Measurements from ENCODE around the gene LRRC75A.
A peak's percentile ranks its signal among the peaks of the same experiment; 100 is the strongest.

Gene LRRC75A

DNA sequence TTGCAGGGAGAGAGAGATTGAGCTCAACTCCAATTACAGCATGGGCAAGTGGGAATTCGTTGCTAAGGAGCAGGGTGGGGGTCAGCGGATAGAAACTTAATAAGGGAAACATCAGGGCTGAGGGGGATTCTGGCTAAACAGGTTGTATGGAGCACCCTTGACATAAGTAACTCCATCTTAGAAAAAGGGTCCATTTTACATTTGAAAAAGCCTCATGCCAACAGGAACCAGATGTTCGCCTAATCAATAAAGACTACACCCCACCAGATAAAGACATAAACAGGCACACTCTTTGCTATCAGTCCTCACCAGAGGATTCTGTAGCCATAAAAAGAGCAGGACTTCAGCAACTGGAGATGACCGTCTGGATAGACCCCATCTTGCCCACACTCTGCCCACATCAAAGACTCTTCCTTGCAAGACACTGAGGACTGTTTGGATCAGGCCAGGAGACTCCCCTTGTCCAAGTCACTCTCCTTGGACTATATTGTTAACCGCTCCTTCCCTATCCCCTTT lies 1.6 kb upstream of the LRRC75A start:
- DNase-seq (ENCODE audit: low spot score) = no peak

DNA sequence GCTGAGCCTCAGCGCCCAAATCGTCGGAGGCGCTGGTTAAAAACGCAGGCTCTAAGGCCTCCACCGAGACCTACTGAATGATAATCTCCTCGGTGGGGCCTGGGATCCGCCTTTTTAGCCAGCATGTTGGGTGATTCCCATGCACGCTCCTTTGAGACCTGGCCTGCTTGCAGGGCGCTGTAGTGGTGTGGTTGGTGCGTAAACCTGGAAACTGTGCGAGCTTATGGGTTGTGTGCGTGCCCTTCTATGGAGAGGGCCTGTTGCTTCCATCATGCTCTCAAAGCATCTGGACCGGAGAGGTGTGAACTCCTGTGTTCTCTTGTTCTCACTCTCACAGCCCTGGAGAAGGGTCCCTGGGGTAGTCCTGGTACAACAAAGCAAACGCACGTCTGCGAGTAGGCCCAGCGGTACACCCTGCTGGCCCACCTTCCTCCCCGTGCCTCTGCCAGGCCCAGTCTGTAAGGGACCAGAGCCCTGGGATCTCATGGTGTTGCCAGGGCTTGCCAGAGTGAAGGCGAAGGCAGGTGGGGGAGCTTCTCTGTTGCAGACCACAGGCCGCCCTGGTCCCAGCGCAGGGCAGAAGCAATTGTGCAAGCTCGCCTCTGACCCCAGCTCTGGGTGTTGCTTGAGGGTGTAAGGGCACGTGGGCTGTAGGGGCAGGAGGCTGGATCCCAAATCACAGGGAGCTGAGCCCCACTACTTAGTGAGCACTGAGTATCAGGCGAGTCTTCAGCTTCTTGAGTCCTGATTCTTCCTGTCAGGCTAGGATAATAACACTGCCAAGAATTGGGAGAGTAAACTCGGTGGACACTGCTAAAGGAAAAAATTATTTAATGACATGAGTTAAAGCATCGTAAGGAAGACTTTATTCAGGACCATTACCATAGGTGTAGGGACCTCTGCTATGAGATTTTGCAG lies 879 bp upstream of the LRRC75A start:
- no peak for DNase-seq (ENCODE audit: low spot score)

DNA sequence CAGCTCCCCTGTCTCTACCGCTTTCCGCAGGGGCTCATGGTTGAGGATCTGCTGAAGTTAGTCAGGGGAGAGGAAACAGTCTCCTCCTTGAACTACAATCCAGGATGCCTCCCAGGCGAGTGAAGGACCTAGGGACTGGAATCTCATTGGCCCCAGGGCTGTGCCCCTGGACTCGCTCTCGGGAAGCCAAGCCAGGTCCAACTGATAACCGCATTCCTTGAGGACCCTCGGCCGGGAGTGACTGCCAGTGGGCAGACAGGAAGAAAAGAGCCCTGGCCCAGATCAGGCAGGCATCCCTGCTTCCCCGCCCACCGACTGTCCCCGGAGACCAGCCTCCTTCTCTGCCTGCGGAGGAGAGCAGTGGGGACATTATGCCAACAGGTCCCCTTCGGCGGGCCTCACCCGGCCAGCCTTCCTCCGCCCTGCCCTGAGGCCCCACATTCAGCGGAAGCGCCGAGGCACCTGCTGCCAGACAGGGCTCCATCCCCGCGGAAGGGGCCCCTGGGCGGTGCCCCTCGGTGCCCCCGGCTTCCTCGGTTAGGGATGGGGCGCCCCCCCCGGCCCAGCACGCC lies 776 bp downstream of the LRRC75A start:
- DNase-seq (ENCODE audit: low spot score) = peak; percentile 7

DNA sequence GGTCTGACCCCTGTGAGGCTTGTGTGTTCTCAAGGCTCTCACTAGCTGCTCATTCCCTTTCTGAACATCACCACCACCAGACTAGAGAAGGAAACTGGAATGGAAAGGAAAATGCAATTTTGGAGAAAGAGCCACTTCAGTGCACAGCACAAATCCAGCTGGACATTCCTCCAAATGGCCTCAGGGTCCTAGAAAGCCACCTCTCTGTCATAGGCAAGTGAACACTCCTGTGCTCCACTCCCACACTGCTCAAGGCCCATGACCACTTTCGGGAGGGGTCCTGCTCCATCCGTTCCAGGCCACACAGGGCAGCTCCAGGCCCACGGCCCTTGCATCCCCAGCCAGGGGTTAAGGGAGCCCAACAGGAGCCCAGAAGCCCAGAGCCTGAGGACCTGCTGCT lies 2.6 kb downstream of the LRRC75A start:
- no peak for DNase-seq (ENCODE audit: low spot score)

DNA sequence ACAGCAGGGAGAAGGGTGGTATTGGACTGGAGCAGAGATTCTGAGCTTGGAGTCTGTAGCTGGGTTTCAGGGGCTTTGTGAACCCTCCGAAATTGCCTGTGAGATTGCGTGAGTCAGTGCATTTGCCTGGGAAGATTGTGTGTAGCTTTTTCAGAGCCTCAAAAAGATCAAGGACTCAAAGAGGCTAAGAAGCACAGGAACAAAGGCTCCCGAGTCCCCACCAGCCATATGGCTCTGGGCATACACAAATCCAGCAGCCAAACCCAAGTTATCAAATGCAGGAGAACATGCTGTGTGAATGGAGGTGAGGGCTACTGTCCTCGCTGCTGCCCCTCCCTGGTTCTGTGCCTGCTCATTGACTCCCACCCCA lies 3.0 kb downstream of the LRRC75A start:
- no peak for DNase-seq (ENCODE audit: low spot score)

DNA sequence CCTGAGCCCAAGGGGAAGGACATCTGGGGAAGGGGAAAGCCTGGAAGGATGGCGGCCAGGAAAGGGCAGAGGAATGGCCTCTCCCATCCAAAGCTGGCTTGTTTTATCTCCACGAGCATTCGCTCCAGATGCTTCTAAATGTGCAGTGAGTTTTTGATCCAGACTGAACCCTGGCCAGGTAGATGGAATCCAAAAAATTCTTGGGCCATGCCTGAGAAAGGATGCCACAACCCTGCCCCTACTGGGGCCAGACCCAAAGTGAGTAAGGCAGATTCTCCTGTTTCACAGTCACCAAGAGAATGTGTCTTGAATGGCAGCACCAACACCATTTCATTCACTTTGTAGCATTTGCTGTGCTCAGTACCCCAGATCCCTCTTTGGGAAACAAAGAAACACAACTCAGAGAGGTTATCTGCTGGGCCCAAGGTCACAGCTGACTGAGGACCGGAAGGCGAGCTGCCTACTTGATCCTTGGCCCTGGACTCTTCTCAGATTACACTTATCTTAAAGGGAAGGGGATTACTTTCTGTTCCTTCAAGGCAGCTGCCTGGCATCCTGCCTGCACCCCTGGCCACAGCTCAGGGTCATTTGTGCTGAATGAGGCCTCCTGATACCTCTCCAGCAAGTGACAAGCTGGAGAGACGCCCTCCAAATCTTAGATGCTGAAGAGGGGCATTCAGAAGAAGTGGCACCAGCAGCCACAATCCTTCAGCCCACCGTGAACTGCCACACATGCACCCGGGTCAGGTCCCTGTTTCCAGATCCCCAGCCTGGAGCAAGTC lies 3.6 kb downstream of the LRRC75A start:
- DNase-seq (ENCODE audit: low spot score) = no peak

DNA sequence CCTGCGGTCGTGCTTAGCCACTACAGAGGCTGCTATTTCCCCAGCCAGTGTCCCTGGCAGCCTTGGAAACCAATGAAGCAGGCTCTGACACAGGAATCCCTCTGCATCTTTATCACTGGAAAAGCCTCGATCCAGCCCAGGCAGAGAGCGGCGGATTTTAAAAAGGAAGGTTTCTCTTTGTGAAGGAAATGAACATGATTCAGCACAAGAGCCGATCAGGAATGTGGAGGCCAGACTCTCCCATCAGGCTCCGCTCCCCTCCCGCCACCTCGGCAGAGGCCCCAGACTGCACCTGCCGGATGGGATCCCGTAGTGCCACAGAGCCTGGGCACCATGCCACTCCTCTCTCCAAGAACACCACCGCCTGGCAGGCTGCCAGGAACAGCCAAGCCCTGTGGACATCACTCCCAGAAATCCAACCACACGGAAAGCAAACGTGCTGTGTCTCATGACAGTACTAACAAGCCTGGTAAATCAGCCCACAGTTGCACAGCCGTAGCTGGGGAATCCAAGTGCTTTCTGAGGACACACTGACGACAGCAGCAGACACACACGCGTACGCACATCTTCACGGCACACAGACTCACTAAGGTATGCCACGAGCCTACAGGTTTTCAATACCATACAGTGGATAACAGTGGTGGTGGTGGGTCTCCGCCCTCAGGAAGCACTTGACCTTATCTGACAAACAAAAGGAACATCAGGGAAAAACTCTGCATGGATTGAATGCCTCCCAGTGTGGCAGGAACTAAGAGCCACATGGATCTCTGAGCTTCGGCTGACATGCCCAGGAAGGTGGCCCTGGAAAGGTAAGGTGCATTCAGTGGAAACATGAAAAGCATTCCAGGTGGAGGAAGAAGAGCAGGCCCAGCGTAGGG lies 5.4 kb downstream of the LRRC75A start:
- no peak for DNase-seq (ENCODE audit: low spot score)

DNA sequence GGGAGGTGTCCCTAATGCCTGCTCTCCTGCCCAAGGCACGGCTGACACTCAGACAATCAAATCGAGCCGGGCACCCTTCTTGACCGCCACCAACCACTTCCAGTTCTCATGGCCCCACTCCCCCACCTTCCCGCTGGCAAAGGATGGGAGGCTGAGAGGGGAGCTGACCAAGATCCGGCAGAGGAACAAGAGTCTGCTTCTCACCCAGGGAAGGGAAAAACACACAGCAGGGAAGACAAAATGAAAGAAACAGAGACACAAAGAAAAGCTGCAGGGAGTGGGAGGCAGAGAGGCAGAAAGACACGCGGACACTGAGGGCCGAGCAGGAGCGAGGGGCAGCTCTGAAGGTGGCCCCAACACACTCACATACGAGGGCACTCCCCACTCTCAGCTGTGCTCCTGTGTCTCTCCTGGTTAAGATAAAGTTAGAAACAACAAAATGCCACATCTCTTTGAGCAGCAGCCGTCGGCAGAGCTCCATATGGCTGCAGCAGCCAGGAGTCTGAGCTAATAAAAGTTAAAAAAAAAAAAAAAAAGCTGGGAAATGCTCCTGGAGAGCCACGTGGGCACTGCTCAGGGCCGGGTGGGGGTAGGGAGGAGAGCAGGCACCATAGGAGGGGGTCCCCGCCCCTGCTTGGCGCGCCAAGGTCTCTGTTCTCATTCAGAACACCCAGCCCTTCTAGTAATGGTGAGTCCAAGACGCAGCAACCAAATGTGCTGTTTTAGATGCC lies 7.4 kb downstream of the LRRC75A start:
- DNase-seq (ENCODE audit: low spot score) = no peak

DNA sequence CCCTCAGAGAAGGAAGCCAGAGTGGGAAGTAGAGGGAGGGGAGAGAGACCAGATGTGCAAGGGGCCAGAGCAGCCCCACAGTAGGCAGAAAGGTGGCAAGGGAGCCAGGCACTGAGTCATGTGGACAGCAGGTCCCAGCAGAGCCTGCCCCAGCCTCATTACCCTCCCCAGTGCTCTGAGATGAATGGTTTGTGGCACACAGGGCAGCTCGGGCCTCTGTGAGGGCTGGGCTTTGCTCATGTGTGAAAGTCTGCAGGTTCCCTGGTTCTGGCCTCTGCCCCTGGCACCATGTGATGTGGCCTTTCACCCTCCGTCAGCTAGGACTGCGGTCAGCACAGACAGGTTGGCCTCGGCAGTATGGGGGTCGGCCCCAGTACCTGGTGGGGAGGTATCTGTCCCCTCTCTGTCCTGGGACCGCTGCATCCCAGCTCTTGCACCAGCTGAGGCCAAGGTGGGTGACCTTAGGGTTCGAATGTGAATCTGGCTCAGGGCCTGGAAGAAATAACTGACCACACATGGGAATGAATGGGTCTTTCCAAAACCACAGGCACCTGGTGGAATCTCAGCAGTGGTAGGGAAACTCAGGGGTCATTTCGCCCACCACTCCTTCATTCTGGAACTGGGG lies 8.9 kb downstream of the LRRC75A start:
- DNase-seq (ENCODE audit: low spot score) = no peak

DNA sequence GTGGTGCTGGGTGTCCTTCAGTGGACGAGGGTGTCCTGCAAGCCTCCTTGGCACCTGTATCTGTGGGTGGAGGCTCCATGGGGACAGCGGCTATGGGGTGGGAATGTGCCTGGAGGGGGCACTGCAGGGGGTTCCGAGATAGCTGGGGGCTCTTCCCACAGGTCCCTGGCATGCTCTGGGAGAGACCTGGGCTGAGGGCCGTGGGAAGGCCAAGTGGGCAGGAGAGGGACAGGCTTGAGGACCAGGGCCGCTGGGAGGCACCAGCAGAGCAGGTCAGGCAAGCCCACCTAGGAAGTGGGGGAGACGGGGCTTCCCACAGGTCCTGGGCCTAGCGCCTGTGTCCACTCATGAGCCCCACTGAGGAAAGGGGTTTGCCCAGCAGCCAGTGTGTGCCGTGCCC lies 9.7 kb downstream of the LRRC75A start:
- no peak for DNase-seq (ENCODE audit: low spot score)

DNA sequence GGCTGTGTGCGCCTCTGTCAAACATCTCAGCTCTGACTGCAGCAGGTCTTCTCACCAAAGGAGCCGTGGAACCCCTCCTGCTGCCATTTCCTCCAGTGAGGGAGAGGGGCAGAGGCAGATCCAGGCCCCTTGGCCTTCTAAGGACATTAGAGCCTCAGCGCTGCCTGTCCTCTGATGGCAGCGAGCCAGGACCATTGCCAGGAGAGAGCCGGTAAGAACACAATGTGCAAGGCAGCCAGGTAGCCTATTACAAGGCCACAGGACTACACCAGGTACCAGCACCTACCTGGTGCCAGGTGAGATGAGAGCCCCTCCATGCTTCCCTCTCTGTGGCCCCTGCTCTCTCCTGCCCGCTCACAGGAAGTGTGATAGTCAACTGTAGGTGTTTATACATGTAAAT lies 11.0 kb downstream of the LRRC75A start:
- DNase-seq (ENCODE audit: low spot score) = no peak

DNA sequence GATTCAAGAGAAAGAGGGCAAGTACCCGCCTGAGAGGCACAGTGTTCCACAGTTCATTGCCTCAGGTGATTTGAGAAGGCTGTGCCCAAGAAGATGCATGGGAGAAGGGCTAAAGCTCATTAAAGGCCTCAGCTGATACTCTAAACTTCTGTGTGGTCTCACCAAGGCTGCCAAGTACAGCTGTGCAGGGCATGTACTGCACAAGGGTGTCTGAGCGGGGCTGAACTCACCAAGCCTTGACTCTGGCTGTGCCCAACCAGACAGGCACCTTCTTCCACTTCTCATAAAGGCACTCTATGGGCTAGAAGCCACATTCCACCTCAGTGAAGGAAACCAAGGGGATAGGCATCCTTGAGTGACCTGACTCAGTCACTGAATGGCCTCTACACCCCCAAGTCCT lies 12.7 kb downstream of the LRRC75A start:
- DNase-seq (ENCODE audit: low spot score) = no peak

DNA sequence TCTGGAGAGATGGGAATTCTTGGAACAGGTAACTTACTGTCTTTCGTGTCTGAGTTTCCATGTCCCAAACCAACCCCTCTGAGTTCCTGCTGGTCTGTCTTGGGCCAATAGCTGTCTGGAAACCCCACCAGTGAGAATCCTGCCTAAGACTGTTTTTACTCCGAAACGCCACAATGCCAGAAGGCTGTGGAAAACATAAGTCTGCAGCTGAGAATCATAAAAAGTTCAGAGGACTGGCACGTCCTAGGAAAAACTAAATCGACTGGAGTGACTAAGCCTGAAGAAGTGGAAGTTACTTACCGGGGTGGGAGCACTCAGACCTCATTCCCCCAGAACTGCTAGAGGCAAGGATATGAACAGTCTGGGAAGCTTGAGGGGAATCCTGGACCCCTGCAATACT lies 13.3 kb downstream of the LRRC75A start:
- no peak for DNase-seq (ENCODE audit: low spot score)

DNA sequence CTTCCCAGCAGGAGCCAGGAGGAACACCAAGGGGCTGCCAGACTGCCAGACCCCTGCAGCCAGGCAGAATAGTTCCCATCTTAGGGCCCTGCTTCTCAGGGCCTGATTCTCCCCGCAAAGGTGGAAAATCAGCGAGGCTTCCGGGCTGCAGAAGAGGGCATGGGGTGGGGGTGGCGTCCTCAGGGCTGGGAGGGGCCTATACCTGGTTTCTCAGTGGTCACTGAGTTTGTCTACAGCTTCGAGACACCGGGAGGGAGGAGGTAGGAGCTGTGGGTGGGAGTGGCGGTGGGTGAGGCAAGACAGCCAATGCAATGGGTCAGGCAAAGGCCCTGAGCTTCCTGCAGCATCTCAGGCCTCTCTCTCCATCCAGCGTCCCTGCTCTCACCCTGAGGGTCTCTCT lies 14.3 kb downstream of the LRRC75A start:
- no peak for DNase-seq (ENCODE audit: low spot score)

DNA sequence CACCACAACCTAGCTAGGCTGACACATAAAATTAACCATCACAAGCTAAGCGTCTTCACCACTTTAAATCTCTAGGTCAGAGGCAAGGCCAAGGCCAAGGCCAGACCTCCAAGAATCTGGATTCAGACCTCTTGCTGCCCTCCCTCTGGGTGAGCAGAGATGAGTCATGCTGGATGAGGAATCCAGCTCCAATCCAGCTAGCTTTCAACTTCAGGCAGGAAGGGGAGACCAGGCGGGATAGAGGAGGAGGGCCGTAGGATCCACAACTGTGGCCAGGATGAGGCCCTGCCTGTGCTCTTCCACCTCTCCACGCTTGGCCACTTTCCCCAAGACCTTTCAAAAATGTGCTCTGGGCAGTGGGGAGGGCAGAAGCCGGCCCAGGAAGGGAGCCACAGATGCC lies 14.7 kb downstream of the LRRC75A start:
- DNase-seq (ENCODE audit: low spot score) = no peak

DNA sequence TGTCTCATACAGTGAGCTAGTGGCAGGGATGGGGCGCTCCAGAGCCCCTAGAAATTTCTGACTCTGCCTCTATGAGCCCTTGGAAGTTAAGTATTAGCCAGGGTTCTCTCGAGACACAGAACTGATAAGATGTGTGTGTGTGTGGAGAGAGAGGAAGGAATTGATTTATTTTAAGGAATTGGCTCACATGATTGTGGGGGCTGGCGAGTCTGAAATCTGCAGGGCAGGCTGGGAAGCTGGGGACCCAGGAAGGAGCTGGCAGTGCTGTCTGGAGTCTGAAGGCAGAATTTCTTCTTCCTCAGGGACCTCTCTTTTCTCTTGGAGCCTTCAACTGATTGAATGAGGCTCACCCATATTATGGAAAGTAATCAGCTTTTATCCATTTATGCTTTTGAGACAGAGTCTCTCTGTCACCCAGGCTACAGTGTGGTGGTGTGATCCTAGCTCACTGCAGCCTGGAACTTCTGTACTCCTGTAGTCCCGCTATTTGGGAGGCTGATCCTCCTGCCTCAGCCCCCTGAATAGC lies 16.8 kb downstream of the LRRC75A start:
- no peak for DNase-seq (ENCODE audit: low spot score)

DNA sequence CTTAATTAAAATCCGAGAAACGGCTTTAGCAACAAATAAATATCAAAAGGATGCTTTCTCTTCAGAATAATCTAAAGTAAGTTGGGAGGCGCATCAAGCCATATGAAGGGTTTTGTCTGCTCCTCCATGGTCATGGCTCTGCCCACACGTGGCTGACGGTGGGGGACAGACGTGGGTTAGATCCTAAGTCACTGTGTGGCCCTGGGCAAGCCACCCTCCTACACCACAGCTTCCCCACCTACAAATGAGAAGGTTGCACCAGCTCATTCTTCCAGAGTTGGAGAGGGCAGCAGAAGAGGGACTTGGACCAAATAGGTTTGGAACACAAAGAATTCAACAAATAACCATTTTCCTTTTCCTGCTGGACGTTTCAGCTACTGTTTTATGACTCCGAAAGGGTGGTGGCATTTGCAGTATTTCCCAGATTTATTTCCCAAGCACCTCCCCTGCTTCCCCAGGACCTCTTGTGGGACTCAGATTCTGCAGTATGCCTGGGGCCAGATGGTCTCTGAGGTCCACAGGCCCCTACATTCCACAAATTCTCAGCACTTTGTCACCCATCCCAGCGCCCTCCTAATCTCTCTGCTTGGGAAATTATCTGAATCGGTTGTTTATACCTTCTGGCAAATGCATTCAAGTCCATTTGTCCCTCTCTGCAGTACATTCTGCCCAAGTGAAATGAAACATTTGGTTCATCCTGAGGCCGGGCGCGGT lies 17.8 kb downstream of the LRRC75A start:
- no peak for DNase-seq (ENCODE audit: low spot score)

DNA sequence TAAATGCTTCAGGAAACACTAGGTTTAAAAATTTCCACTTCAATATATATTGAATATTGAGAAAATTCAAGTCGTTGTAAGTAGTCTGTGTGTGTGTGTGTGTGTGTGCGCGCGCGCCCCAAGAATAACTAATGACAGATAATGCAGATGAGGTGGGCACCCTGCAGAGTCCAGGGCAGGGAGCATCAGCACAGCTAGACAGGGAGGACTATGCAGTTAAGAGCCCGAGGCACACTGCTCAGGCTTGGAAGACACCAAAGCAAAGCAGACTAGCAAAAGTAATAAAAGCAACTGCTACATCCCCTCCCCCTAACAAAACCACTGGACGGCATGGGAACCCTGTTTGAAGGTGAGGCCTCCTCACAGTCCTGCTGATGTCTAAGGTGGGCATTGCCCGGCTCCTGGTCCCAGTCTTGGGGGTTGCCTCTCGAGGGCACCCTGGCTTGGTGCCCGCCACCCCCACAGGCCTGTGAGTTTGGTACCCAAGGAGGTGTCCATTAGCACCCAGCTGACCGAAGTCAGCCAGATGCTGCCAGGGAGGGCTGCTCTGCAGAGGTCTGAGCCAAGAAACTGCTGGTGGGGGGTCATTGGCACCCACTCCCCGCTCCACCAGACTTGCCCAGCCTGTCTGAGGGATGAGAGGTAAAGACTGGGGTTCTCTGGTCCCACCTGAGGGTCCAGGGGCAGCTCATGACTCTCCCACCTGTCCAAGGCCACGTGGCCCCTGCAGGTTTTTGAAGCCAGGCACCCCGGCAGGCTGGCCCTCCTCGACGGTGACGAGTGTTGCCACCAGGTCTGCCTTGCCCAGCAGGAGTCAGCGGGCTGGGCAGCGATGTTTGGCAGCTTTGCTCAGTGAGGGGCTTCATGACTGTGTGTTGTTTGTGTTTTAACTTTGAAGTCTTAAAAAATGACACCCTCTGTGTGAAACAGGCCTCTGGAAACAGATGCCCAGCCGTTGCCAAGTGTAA lies 18.7 kb downstream of the LRRC75A start:
- DNase-seq (ENCODE audit: low spot score) = no peak

DNA sequence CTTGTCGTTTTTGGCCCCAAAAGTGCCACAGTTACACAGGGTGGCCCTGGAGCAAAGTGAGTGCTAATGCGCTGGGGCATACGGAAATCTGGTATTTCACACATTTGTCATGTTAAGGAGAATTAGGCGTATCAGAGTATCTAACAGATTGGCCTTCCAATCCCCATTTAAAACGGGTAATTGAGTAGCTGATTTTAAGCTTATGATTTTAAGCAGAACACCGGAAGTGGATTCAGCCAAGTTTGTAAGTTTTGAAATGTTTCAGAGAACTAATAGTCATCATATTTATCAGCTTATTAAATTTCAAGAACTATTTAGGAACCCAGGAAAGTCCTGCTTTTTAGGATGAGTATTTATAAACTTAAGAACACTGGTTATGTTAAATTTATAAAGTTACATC lies 19.5 kb downstream of the LRRC75A start:
- no peak for DNase-seq (ENCODE audit: low spot score)
